A673 (cell line): ENCODE data around the gene DTL.

Source experiments
- CTCF ChIP-seq: fragments of 300-800, 200-600 bp; sonication (generic); conservative IDR thresholded peaks from 2 replicates; pipeline ENCODE4 v1.5.1; 2017; ENCODE audit warnings: low read depth, mild to moderate bottlenecking, antibody characterized with exemption, low read length, moderate library complexity, mixed read lengths
- EZH2 ChIP-seq: fragments of 200-600 bp; sonication (generic); IDR thresholded peaks from 2 replicates; pipeline ENCODE4 v1.6.1; 2017; ENCODE audit warnings: borderline replicate concordance, low read depth, mild to moderate bottlenecking, mixed read lengths, antibody characterized with exemption, low read length; ENCODE audit not compliant: poor library complexity, severe bottlenecking

GRCh38 chr1:212119397-212119837 is 83.9 kb downstream of the DTL start:
- TF ChIP-seq EZH2, result no peak
- TF ChIP-seq CTCF, result no peak
